M059J (cell line): ENCODE measurements around the gene CHST11. TPM values are rescaled to one million over a fixed set of nuclear protein-coding genes. Genes with fewer than 3 reads are reported as not detected.
A peak's percentile ranks its signal among the peaks of the same experiment; 100 is the strongest.
"Not testable (repeated sequence)": the region's sequence is repeated elsewhere in the genome, so short reads cannot be mapped to it uniquely, and the experiment has no call there.

Experiments
- DNase-seq: peaks from one replicate; pipeline ENCODE4 v3.0.0-alpha.2; 2012; ENCODE audit warnings: low read depth
- total RNA-seq: library from RNA; depleted of rRNA; stranded (reverse); fragments of >200 nt; shearing (Covaris generic); gene quantifications from 2 replicates; pipeline ENCODE4 v1.2.3, GENCODE V29; 2014

CHST11 gene
- total RNA-seq, 1 experiment from 2014 or later = 19.6 TPM

GRCh38 chr12:104738331-104738730 is 281.6 kb downstream of the CHST11 start:
- no peak for DNase-seq

GRCh38 chr12:104738776-104739642 is 282.3 kb downstream of the CHST11 start:
- no peak for DNase-seq

GRCh38 chr12:104740668-104741067 is 283.9 kb downstream of the CHST11 start:
- DNase-seq = no peak

GRCh38 chr12:104741077-104741476 is 284.3 kb downstream of the CHST11 start:
- no peak for DNase-seq

GRCh38 chr12:104741497-104742367 is 285.0 kb downstream of the CHST11 start:
- no peak for DNase-seq

GRCh38 chr12:104742551-104743201 is 285.9 kb downstream of the CHST11 start:
- DNase-seq = no peak

- no peak for DNase-seq
Observed at GRCh38 chr12:104743202-104743580, 286.4 kb downstream of the CHST11 start.

- DNase-seq = not testable (repeated sequence)
Observed at GRCh38 chr12:104743753-104744548, 287.2 kb downstream of the CHST11 start.

- DNase-seq = no peak
Observed at GRCh38 chr12:104746467-104747088, 289.8 kb downstream of the CHST11 start.

GRCh38 chr12:104747330-104747729 is 290.6 kb downstream of the CHST11 start:
- DNase-seq = no peak

- DNase-seq = no peak
Observed at GRCh38 chr12:104747955-104748354, 291.2 kb downstream of the CHST11 start.

- DNase-seq = no peak
Observed at GRCh38 chr12:104748356-104748755, 291.6 kb downstream of the CHST11 start.

GRCh38 chr12:104748790-104749189 is 292.0 kb downstream of the CHST11 start:
- DNase-seq = peak; percentile 61

- no peak for DNase-seq
Observed at GRCh38 chr12:104749545-104749944, 292.8 kb downstream of the CHST11 start.

- peak; percentile 83 for DNase-seq
Observed at GRCh38 chr12:104750061-104750460, 293.3 kb downstream of the CHST11 start.

- DNase-seq = no peak
Observed at GRCh38 chr12:104751120-104751519, 294.4 kb downstream of the CHST11 start.

- no peak for DNase-seq
Observed at GRCh38 chr12:104751594-104751993, 294.8 kb downstream of the CHST11 start.

- DNase-seq = no peak
Observed at GRCh38 chr12:104752016-104752415, 295.3 kb downstream of the CHST11 start.

GRCh38 chr12:104752881-104753280 is 296.1 kb downstream of the CHST11 start:
- DNase-seq = no peak

- no peak for DNase-seq
Observed at GRCh38 chr12:104756901-104757300, 300.2 kb downstream of the CHST11 start.

- DNase-seq = no peak
Observed at GRCh38 chr12:104758771-104759170, 302.0 kb downstream of the CHST11 start.
